Breast epithelium (tissue), 3 donors: ENCODE results near the gene TBCCD1.
"Not testable (repeated sequence)": the region's sequence is repeated elsewhere in the genome, so short reads cannot be mapped to it uniquely, and the experiment has no call there.

ENCODE experiments used
- CTCF ChIP-seq, 3 donors: fragments of 450-650 bp; IDR thresholded peaks; one replicate each; pipeline ENCODE4 v1.5.1; 2016 to 2017; ENCODE audit warnings: antibody characterized with exemption in 3 of 3, mild to moderate bottlenecking in 3 of 3, moderate library complexity in 3 of 3
- POLR2A ChIP-seq: fragments of 450-650 bp; IDR thresholded peaks from one replicate; pipeline ENCODE4 v1.6.1; 2016; ENCODE audit warnings: antibody characterized with exemption, mild to moderate bottlenecking, moderate library complexity
- POLR2AphosphoS5 ChIP-seq, 3 donors: sonication (generic); formaldehyde crosslinking; IDR thresholded peaks; one replicate each; pipeline ENCODE4 v1.6.1; 2017; ENCODE audit warnings: antibody characterized with exemption in 3 of 3

GRCh38 chr3:186498022-186498421, 69.1 kb downstream of the TBCCD1 start:
- not testable (repeated sequence) for TF ChIP-seq CTCF (IDR thresholded peaks at IDR 0.05); POLR2A; POLR2AphosphoS5 (IDR thresholded peaks at IDR 0.05)
